Measurements from ENCODE around the gene CEP95.

CEP95 gene

DNA sequence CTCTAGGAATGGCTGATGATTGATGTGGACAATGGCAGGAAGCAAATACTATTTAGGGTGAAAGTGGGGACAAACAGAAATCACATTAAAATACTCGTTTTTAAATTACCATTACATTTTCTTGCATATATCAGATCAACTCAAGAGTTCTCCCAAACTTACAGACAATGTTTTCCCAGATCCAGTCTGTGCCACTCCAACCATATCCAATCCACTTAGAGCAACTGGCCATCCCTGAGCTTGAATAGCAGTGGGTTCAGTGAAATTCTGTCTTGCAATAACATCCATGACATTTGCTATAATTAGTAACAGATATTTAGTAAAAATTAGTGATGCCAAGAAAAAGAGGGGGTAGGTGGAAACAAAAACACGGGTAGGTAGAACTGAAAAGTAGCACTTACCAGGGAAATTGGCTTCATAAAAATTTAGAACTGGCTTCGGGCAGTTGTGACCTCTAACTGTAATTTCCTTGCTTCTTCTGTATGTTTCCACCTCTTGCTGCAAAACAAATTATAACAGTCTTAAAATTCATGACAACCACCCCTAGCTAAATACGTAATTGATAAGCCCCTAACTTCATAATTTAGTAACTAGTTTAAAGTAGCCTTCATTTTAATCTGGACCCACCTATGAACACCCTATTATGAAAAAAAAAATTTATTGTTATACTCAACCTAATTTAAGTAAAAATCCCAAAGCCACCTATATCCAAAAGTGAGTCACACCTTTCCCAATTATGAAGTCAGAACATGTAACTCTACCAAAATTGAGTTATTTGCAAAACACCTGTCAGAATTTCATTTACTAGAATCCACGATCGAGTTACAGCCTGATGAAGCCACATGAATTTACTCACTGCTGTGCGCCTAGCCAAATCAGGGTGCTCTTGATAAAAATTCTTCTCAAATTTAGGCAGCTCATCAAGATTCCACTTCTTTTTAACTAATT, 2.7 kb upstream of the CEP95 start:
- Histone ChIP-seq H3K9me3 (ENCODE audit: control insufficient read depth, insufficient read depth, low read length) (no peaks in the 10 kb centered on the region), H3K36me3 (ENCODE audit: control insufficient read depth, insufficient read depth, low read length) (peaks cover 68% of the 10 kb centered on the region), H3K27ac (ENCODE audit: low read depth, low read length) (peak overlapping the region; percentile 38), H3K27me3 (ENCODE audit: control insufficient read depth, insufficient read depth, low read length) (no peaks in the 10 kb centered on the region), H3K4me3 (ENCODE audit: low read depth, low read length) (peak overlapping the region; percentile 90), H3K9ac (ENCODE audit: low read depth, low read length) (peak overlapping the region; percentile 100), H3K4me1 (ENCODE audit: control insufficient read depth, insufficient read depth, low read length) (peaks cover 17% of the 10 kb centered on the region; the same call in 1 of the 2 replicates)

DNA sequence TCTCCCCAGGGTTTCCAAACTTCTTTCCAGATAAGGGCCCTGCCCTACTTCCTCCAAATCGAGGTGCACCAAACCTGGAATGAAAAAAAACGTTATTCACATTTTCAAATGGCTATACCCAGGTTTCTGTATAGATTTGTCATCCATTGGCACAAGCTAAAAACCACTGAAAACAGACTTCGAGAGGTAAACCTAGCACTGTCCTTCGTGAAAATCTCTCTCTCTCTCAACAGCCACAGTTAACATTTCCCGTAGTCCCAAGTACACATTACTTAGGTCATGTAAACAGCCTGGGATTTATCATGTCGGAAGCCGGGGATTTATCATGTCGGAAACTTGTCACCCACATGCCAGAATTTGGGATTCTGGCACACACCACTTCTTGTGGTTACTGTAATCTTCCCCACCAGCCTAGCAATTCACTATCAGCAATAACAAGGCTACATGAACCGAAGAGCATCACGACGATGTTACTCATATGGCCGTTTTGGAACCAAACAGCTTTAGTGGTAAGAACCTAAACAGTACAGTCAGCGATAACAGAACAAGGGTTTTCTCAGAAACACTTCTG, 1.9 kb upstream of the CEP95 start:
- Histone ChIP-seq H3K27me3 (ENCODE audit: control insufficient read depth, insufficient read depth, low read length) (no peaks in the 10 kb centered on the region), H3K9ac (ENCODE audit: low read depth, low read length) (peak overlapping the region; percentile 100), H3K9me3 (ENCODE audit: control insufficient read depth, insufficient read depth, low read length) (no peaks in the 10 kb centered on the region), H3K27ac (ENCODE audit: low read depth, low read length) (peak overlapping the region; percentile 98), H3K4me3 (ENCODE audit: low read depth, low read length) (peak overlapping the region; percentile 90), H3K4me1 (ENCODE audit: control insufficient read depth, insufficient read depth, low read length) (peaks cover 17% of the 10 kb centered on the region; the same call in 1 of the 2 replicates), H3K36me3 (ENCODE audit: control insufficient read depth, insufficient read depth, low read length) (peaks cover 68% of the 10 kb centered on the region)

DNA sequence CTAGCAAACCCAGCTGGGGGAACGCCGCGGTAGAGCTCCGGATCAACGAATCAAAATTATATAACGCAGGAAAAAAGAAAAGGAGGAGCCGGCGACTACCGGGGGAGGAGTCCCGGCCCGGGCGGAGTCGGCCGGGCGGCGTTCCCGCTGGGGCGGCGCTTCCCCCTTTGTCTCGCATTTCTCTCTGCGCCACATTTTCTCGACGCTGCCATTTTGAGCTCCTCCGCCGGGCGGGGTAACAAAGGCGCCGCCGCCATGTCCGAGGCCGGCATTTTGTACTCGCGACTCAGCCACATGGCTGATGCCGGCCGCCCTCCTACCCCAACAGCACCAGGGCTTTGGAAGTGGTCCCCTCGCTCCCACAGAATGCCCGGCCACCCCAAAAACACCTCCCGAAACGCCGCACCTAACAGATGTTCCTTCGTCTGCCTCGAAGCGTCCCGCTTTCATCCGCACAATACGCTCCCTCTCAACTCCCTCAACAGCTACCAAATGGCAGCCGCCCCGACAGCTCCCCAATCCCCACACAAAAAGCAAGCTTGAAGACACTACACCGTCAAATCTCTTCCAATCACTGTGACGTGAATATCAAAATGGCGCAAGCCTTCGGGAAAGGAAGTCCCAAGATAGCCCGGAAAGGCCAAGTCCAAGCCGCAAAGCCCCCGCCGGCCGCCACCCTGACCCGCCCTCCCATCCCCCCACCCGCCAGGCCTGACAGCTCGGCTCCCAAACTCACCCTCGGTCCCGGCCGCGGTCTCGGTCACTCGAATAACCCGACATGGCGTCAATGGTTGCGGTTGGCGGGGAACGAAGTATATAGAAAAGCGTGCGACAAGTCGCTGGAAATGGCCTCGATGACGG, 1.2 kb upstream of the CEP95 start:
- no peaks in the 10 kb centered on the region for H3K9me3 ChIP-seq (ENCODE audit: control insufficient read depth, insufficient read depth, low read length)
- H3K9ac ChIP-seq (ENCODE audit: low read depth, low read length) = peak overlapping the region; percentile 100
- peaks cover 68% of the 10 kb centered on the region for H3K36me3 ChIP-seq (ENCODE audit: control insufficient read depth, insufficient read depth, low read length)
- H3K27ac ChIP-seq (ENCODE audit: low read depth, low read length) = peak overlapping the region; percentile 98
- H3K4me1 ChIP-seq (ENCODE audit: control insufficient read depth, insufficient read depth, low read length) = peaks cover 21% of the 10 kb centered on the region; the same call in 1 of the 2 replicates
- H3K27me3 ChIP-seq (ENCODE audit: control insufficient read depth, insufficient read depth, low read length) = no peaks in the 10 kb centered on the region
- H3K4me3 ChIP-seq (ENCODE audit: low read depth, low read length) = peak overlapping the region; percentile 90

DNA sequence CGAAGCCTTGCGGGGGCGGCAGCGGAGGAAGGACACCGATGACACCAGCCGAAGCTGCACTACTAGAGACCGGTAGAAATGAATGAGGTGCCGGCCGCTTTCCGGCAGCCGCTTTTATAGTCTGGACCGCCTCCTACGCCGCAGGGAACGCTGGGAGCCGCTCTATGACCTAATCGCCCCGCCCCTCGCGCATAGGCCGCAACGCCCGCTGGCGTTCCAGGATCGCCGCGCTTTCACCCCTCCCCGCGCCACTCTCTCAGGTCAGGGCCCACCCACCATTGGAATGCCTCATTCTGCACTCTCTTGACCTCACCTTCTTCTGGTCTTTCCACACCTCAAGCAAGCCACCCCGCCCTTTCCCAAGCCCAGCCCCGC, 589 bp upstream of the CEP95 start, which contains the start of gene DDX5:
Gene DDX5 (minus strand): TSS at position 89 of the 375 bp plus-strand sequence. CDS start 170 bp downstream, outside the sequence.
- H3K36me3 ChIP-seq (ENCODE audit: control insufficient read depth, insufficient read depth, low read length) = peaks cover 66% of the 10 kb centered on the region
- peak within 1 kb of the TSS; percentile 98 for H3K27ac ChIP-seq (ENCODE audit: low read depth, low read length)
- peak within 1 kb of the TSS; percentile 100 for H3K9ac ChIP-seq (ENCODE audit: low read depth, low read length)
- H3K9me3 ChIP-seq (ENCODE audit: control insufficient read depth, insufficient read depth, low read length) = no peaks in the 10 kb centered on the region
- H3K4me1 ChIP-seq (ENCODE audit: control insufficient read depth, insufficient read depth, low read length) = peaks cover 21% of the 10 kb centered on the region; the same call in 1 of the 2 replicates
- peak within 1 kb of the TSS; percentile 90 for H3K4me3 ChIP-seq (ENCODE audit: low read depth, low read length)
- no peaks in the 10 kb centered on the region for H3K27me3 ChIP-seq (ENCODE audit: control insufficient read depth, insufficient read depth, low read length)

DNA sequence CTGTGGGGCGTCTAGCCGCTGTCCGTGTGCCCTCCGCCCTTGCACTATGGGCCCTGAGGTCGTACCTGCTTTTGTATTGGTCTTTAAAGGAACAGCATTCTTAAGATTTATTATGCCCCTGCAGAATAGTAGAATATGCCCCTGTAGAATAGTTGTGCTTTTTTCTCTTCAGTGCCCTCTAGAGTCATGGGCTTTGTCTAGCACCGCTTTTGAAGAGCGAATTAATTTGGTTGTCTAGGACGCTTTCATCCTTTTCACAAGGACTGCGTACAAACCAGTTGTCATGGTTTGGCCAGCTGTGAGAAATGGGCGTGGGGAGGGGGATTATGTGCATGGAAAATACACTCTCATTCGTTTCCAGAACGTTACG, 621 bp downstream of the CEP95 start:
- Histone ChIP-seq H3K27me3 (ENCODE audit: control insufficient read depth, insufficient read depth, low read length) (no peaks in the 10 kb centered on the region), H3K4me1 (ENCODE audit: control insufficient read depth, insufficient read depth, low read length) (peaks cover 16% of the 10 kb centered on the region; the same call in 1 of the 2 replicates), H3K27ac (ENCODE audit: low read depth, low read length) (peak overlapping the region; percentile 98), H3K9ac (ENCODE audit: low read depth, low read length) (peak overlapping the region; percentile 100), H3K36me3 (ENCODE audit: control insufficient read depth, insufficient read depth, low read length) (peaks cover 66% of the 10 kb centered on the region), H3K9me3 (ENCODE audit: control insufficient read depth, insufficient read depth, low read length) (no peaks in the 10 kb centered on the region), H3K4me3 (ENCODE audit: low read depth, low read length) (peak overlapping the region; percentile 90)

DNA sequence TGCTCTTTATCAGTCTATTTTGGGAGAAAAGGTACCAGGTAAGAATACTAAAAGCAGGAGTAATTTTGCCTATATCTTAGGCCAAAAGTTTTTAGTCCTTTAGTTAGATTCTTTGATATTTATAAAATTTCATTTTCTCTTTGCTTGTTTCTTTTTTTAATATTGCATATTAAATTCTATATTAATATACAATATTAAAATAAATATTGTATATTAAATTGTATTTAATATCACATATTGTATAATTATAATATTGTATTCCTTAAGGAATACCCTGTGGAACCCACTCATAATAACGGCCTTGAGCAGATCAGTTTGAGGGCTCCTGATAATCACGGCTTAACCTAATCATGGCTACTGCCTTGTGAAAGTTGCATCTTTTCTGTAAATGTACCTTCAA, 1.9 kb downstream of the CEP95 start:
- H3K36me3 ChIP-seq (ENCODE audit: control insufficient read depth, insufficient read depth, low read length) = peaks cover 66% of the 10 kb centered on the region
- peaks cover 14% of the 10 kb centered on the region; the same call in 1 of the 2 replicates for H3K4me1 ChIP-seq (ENCODE audit: control insufficient read depth, insufficient read depth, low read length)
- no peak overlapping the region for H3K27ac ChIP-seq (ENCODE audit: low read depth, low read length)
- no peaks in the 10 kb centered on the region for H3K27me3 ChIP-seq (ENCODE audit: control insufficient read depth, insufficient read depth, low read length)
- H3K9ac ChIP-seq (ENCODE audit: low read depth, low read length) = no peak overlapping the region
- no peaks in the 10 kb centered on the region for H3K9me3 ChIP-seq (ENCODE audit: control insufficient read depth, insufficient read depth, low read length)
- H3K4me3 ChIP-seq (ENCODE audit: low read depth, low read length) = peak overlapping the region; percentile 90

DNA sequence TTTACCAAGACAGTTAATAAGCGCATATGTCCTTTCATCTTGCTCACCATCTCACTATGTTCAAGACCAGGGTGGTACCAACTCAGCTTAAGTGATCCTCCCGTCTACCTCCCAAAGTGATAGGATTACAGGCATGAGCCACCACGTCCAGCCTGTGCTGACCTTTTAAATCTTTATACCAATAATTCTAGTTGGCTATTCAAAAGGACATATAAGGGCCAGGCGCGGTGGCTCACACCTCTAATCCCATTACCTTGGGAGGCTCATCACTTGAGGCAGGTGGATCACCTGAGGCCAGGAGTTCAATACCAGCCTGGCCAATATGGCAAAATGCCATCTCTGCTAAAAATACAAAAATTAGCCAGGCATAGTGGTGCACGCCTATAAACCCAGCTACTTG, 2.4 kb downstream of the CEP95 start:
- H3K27me3 ChIP-seq (ENCODE audit: control insufficient read depth, insufficient read depth, low read length) = no peaks in the 10 kb centered on the region
- H3K4me3 ChIP-seq (ENCODE audit: low read depth, low read length) = no peak overlapping the region
- H3K36me3 ChIP-seq (ENCODE audit: control insufficient read depth, insufficient read depth, low read length) = peaks cover 66% of the 10 kb centered on the region
- no peak overlapping the region for H3K9ac ChIP-seq (ENCODE audit: low read depth, low read length)
- no peak overlapping the region for H3K27ac ChIP-seq (ENCODE audit: low read depth, low read length)
- peaks cover 10% of the 10 kb centered on the region; the same call in 1 of the 2 replicates for H3K4me1 ChIP-seq (ENCODE audit: control insufficient read depth, insufficient read depth, low read length)
- H3K9me3 ChIP-seq (ENCODE audit: control insufficient read depth, insufficient read depth, low read length) = no peaks in the 10 kb centered on the region

DNA sequence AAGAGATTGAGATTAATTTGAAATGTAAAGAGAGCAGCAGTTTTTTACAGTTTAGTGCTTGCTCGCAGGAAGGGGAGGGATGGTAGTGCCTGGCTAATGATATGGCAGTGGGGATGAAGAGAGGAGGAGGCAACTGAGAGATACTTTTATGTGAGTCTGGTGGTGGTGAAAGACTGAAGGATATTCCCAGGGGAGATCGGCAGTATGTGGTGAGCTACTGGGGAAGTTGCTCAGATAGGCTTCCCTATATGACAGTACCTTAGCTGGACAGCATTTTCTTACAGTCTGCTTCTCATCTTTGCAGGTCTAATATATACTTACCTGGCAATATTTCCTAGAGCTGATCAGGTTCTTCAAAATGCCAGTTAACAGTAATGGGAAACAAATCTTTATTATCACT, 8.6 kb downstream of the CEP95 start:
- Histone ChIP-seq H3K27me3 (ENCODE audit: control insufficient read depth, insufficient read depth, low read length) (no peaks in the 10 kb centered on the region), H3K4me3 (ENCODE audit: low read depth, low read length) (no peak overlapping the region), H3K4me1 (ENCODE audit: control insufficient read depth, insufficient read depth, low read length) (no peaks in the 10 kb centered on the region), H3K9ac (ENCODE audit: low read depth, low read length) (no peak overlapping the region), H3K36me3 (ENCODE audit: control insufficient read depth, insufficient read depth, low read length) (peaks cover 95% of the 10 kb centered on the region), H3K27ac (ENCODE audit: low read depth, low read length) (no peak overlapping the region), H3K9me3 (ENCODE audit: control insufficient read depth, insufficient read depth, low read length) (no peaks in the 10 kb centered on the region)

DNA sequence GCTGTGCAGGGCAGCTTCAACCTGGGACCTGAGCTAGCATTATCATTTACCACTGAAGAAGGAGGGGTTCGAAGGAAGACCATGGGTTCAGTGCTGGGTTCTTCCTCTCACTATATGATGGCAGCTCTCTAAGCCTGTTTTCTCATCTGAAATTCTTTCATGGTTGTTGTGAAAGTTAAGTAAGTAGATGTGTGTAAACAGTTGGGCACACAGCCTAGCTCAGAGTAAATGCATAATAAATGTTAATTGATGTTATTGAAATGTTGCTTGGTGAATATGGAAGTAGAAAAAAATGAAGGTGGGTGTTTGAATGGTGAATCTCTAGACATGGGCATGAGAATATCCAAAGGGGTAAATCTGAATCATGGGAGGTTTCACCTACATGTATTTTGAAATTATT, 9.1 kb downstream of the CEP95 start:
- Histone ChIP-seq H3K9ac (ENCODE audit: low read depth, low read length) (no peak overlapping the region), H3K27ac (ENCODE audit: low read depth, low read length) (no peak overlapping the region), H3K9me3 (ENCODE audit: control insufficient read depth, insufficient read depth, low read length) (no peaks in the 10 kb centered on the region), H3K36me3 (ENCODE audit: control insufficient read depth, insufficient read depth, low read length) (peaks cover 95% of the 10 kb centered on the region), H3K4me1 (ENCODE audit: control insufficient read depth, insufficient read depth, low read length) (no peaks in the 10 kb centered on the region), H3K27me3 (ENCODE audit: control insufficient read depth, insufficient read depth, low read length) (no peaks in the 10 kb centered on the region), H3K4me3 (ENCODE audit: low read depth, low read length) (no peak overlapping the region)

DNA sequence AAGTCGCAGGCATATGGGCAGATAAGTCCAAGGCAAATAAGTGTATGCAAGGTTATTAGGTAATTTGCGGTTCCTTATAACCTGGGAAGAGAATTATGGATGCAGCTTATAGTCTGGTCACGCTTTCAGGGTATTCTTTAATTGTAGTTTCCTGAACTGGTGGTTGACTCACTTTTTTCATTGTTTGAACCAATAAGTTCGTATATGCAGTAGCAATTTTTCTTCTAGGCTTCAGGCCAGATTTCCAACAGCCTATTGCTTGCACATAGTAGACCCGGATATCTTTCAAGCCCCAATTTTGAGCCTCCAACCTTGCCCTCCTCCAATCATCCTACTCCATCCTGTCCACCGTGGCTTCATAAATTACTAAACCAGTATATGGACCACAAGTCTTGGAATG, 12.8 kb downstream of the CEP95 start:
- no peak overlapping the region for H3K27ac ChIP-seq (ENCODE audit: low read depth, low read length)
- H3K4me3 ChIP-seq (ENCODE audit: low read depth, low read length) = no peak overlapping the region
- no peaks in the 10 kb centered on the region for H3K27me3 ChIP-seq (ENCODE audit: control insufficient read depth, insufficient read depth, low read length)
- no peak overlapping the region for H3K9ac ChIP-seq (ENCODE audit: low read depth, low read length)
- no peaks in the 10 kb centered on the region for H3K9me3 ChIP-seq (ENCODE audit: control insufficient read depth, insufficient read depth, low read length)
- H3K36me3 ChIP-seq (ENCODE audit: control insufficient read depth, insufficient read depth, low read length) = peaks cover 96% of the 10 kb centered on the region
- no peaks in the 10 kb centered on the region for H3K4me1 ChIP-seq (ENCODE audit: control insufficient read depth, insufficient read depth, low read length)

Data from HUES48 (cell line).